ENCODE results near the gene TPD52L2. TPM values are rescaled to one million over a fixed set of nuclear protein-coding genes. Genes with fewer than 3 reads are reported as not detected.
A peak's percentile ranks its signal among the peaks of the same experiment; 100 is the strongest.

TPD52L2 gene
- total and polyA plus RNA-seq, 2 donors from 2014 or later: 73.1 to 78.0 TPM

DNA sequence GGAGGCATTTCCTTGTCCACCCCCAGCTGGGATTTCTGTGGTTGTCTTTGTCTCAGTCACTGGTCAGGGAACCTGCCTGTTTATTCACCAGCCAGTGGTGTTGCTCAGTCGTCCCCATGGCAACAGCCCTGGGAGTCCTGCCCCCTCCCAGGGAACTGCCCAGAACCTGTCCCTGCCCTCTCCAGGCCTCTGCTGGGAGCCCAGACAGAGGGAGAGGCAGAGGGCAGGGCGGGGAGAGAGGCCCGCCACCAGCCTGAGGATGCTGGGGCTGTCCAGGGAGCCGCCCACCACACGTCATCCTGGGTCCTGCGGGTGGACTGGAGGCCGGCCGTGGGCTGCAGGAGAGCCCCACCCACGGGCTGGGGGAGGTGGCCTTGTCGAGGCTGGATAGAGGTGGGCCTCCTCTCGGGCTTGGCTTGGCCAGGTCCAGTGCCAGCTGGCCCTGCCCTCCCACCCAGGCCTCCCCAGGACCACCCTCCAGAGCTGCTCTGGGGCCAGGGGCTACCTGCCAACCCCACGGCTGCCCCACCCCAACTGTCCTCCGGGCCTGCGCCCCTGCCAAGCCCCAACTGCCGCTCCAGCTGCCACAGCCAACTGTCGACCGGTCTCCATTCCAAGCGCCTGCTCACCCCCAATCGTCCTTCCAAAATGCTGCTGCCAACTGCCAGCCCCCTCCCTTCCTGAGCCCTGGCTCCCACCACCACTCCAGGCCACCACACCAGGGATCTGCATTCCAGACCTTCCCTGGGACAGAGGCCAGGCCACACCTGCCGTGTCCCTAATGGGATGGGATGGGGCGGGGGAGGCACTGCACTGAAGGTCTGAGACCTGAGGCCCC is 29.8 kb upstream of the TPD52L2 start:
- peak; percentile 96 to 98 (median 97) for DNase-seq
- Histone ChIP-seq H3K27ac (ENCODE audit: low read depth in 2 of 2, low read length in 2 of 2) (peak overlapping the region in 1 of 2 donors; percentile 53), H3K9ac (ENCODE audit: low read length in 3 of 3) (no peak overlapping the region), H3K27me3 (ENCODE audit: control insufficient read depth, insufficient read depth, low read length) (no peaks in the 10 kb centered on the region), H3K4me1 (ENCODE audit: control insufficient read depth in 2 of 3, insufficient read depth in 2 of 3, low read depth in 1 of 3, low read length in 3 of 3) (peaks cover 0 to 24% (median 0%) of the 10 kb centered on the region in 3 donors), H3K9me3 (ENCODE audit: control insufficient read depth in 2 of 3, insufficient read depth in 1 of 3, low read length in 3 of 3) (no peaks in the 10 kb centered on the region), H3K36me3 (ENCODE audit: control insufficient read depth in 2 of 3, insufficient read depth in 3 of 3, low read length in 3 of 3) (no peaks in the 10 kb centered on the region), H3K4me3 (ENCODE audit: low read length in 3 of 3) (no peak overlapping the region)
- TF ChIP-seq CTCF (IDR thresholded peaks at IDR 0.05; ENCODE audit: borderline replicate concordance, extremely low read depth, insufficient read depth): no peak
- intact Hi-C loops (cut with DNase I): no loop called here
- no peak for FAIRE-seq

DNA sequence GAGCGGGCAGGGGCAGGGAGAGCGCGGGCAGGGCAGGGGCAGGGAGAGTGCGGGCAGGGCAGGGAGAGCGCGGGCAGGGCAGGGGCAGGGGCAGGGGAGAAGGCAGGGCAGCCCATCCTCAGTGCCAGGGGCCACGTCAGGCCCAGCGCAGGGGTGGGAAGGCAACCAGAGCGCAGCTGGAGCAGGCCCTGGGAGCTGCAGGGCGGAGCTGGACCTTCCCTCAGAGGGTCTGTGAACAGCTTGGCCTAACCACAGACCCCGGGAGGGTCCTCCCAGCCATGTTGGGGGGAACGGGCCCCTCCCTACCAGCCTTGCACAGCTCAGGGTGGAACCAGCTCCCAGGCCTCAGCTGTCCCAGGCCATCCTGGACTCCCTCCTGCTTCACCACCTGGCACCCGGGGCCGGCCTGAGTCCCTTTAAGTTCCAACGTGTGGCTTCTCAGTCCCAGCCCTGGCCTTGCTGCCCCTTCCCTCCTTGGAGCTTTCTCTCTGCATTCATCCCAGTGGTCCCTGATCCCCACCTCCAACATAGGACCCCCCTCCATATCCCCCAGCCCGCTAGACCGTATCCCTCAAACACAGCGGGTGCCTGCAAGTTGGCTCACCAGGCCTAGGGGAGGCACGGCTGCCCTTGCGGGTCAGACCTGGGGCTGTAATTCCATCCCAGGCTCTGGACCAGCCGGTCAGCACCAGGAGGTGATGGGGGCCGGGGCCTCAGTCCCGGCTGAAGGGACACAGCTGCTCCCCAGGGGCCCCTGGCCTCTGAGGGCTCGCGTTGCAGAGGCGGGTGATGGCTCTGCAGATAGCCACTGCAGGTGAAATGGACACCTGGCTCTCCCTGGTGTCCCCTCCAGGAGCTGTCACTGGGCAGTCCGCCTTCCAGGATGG is 28.4 kb upstream of the TPD52L2 start:
- H3K4me1 ChIP-seq (ENCODE audit: control insufficient read depth in 2 of 3, insufficient read depth in 2 of 3, low read depth in 1 of 3, low read length in 3 of 3): peaks cover 0 to 24% (median 0%) of the 10 kb centered on the region in 3 donors
- H3K9ac ChIP-seq (ENCODE audit: low read length in 3 of 3): no peak overlapping the region
- H3K36me3 ChIP-seq (ENCODE audit: control insufficient read depth in 2 of 3, insufficient read depth in 3 of 3, low read length in 3 of 3): no peaks in the 10 kb centered on the region
- no peak for TF ChIP-seq CTCF (IDR thresholded peaks at IDR 0.05; ENCODE audit: borderline replicate concordance, extremely low read depth, insufficient read depth)
- no peaks in the 10 kb centered on the region for H3K9me3 ChIP-seq (ENCODE audit: control insufficient read depth in 2 of 3, insufficient read depth in 1 of 3, low read length in 3 of 3)
- intact Hi-C loops (cut with DNase I): no loop called here
- H3K4me3 ChIP-seq (ENCODE audit: low read length in 3 of 3): no peak overlapping the region
- FAIRE-seq (no peak), DNase-seq (peak in 2 of 5 donors; percentile 54 to 76)
- no peak overlapping the region for H3K27ac ChIP-seq (ENCODE audit: low read depth in 2 of 2, low read length in 2 of 2)
- no peaks in the 10 kb centered on the region for H3K27me3 ChIP-seq (ENCODE audit: control insufficient read depth, insufficient read depth, low read length)

DNA sequence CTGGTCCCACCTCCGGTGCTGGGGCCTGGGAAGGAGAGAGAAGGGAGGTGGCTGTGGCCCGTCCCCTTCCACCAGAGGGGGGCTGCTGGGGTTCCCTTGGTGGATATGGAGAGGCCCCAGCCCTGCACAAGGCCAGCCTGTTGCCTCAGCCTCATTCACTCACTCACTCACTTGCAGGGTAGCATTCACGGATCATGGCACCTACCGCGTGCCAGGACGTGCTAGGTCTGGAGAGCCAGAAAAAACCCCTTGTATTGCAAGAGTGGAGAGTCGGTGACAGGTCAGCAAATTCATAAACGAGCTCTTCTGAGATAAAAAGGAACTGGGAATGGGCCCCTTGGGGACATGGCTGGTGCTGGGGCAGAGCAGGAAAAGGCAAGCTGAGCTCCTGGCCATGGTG is 27.6 kb upstream of the TPD52L2 start:
- Histone ChIP-seq H3K4me1 (ENCODE audit: control insufficient read depth in 2 of 3, insufficient read depth in 2 of 3, low read depth in 1 of 3, low read length in 3 of 3) (peaks cover 0 to 22% (median 0%) of the 10 kb centered on the region in 3 donors), H3K4me3 (ENCODE audit: low read length in 3 of 3) (no peak overlapping the region), H3K27ac (ENCODE audit: low read depth in 2 of 2, low read length in 2 of 2) (no peak overlapping the region), H3K36me3 (ENCODE audit: control insufficient read depth in 2 of 3, insufficient read depth in 3 of 3, low read length in 3 of 3) (no peaks in the 10 kb centered on the region), H3K9ac (ENCODE audit: low read length in 3 of 3) (no peak overlapping the region), H3K27me3 (ENCODE audit: control insufficient read depth, insufficient read depth, low read length) (no peaks in the 10 kb centered on the region), H3K9me3 (ENCODE audit: control insufficient read depth in 2 of 3, insufficient read depth in 1 of 3, low read length in 3 of 3) (no peaks in the 10 kb centered on the region)
- TF ChIP-seq CTCF (IDR thresholded peaks at IDR 0.05; ENCODE audit: borderline replicate concordance, extremely low read depth, insufficient read depth): no peak
- DNase-seq (peak in 1 of 5 donors; percentile 40), FAIRE-seq (no peak)
- intact Hi-C loops (cut with DNase I): no loop called here
